H1 (cell line): ENCODE results near the gene SH2D1A. TPM values are rescaled to one million over a fixed set of nuclear protein-coding genes. Genes with fewer than 3 reads are reported as not detected.

ENCODE experiments used
- CTCF ChIA-PET: fragments of 300-600 bp; sonication (Branson Sonifier 250); formaldehyde crosslinking; loops from one replicate; lab custom pipeline; 2021; ENCODE audit not compliant: partially characterized antibody; lab: Charles Lee
- POLR2A ChIA-PET: fragments of 300-600 bp; sonication (Branson Sonifier 250); formaldehyde crosslinking; loops from one replicate; lab custom pipeline; 2021; ENCODE audit warnings: inconsistent platforms; ENCODE audit not compliant: partially characterized antibody; lab: Charles Lee
- DNase-seq, 2 experiments: peaks; one replicate each; pipeline versions ENCODE4 v3.0.0 to v3.0.0-alpha.2; 2010 to 2022; ENCODE audit warnings: low spot score in 2 of 2, low read depth in 1 of 2, mixed read lengths in 1 of 2
- FAIRE-seq: peaks from 2 replicates; lab custom pipeline; 2011; peaks lifted over from hg19 to GRCh38; lab: Jason Lieb, UNC
- H2AFZ ChIP-seq: 2 replicates; pipeline ENCODE4 v1.8.1; 2012; ENCODE audit warnings: low read length, inconsistent platforms
- H2AK5ac ChIP-seq: 2 replicates; pipeline ENCODE4 v1.6.1; 2013; ENCODE audit warnings: low read depth, low read length
- H2BK120ac ChIP-seq: replicated peaks from 2 replicates; pipeline ENCODE3; 2013; ENCODE audit warnings: low read depth, low read length, inconsistent platforms
- H2BK12ac ChIP-seq: 2 replicates; pipeline ENCODE4 v1.6.1; 2013; ENCODE audit warnings: low read depth, low read length
- H2BK15ac ChIP-seq: 2 replicates; pipeline ENCODE4 v1.6.1; 2013; ENCODE audit warnings: low read length
- H2BK20ac ChIP-seq: 2 replicates; pipeline ENCODE4 v1.6.1; 2013; ENCODE audit warnings: low read length
- H2BK5ac ChIP-seq: 2 replicates; pipeline ENCODE4 v1.6.1; 2013; ENCODE audit warnings: low read depth, low read length
- H3K14ac ChIP-seq: 2 replicates; pipeline ENCODE4 v1.6.1; 2013; ENCODE audit warnings: inconsistent platforms; ENCODE audit not compliant: insufficient read length
- H3K18ac ChIP-seq: 2 replicates; pipeline ENCODE4 v1.6.1; 2013; ENCODE audit warnings: low read length; ENCODE audit errors: extremely low read depth
- H3K23ac ChIP-seq: 2 replicates; pipeline ENCODE4 v1.6.1; 2013; ENCODE audit warnings: inconsistent platforms; ENCODE audit not compliant: insufficient read length
- H3K23me2 ChIP-seq: 2 replicates; pipeline ENCODE4 v1.6.1; 2013; ENCODE audit warnings: low read depth, low read length
- H3K27ac ChIP-seq: 2 replicates; pipeline ENCODE4 v1.6.1; 2011; ENCODE audit warnings: low read depth, low read length, inconsistent platforms
- H3K27me3 ChIP-seq, 4 experiments: replicated peaks in 1 of 4; 1 replicate in 1 of 4; 2 replicates in 3 of 4; pipeline versions ENCODE4 v1.6.1 to v1.8.1; 2011 to 2013; ENCODE audit warnings: low read length in 3 of 4, mild to moderate bottlenecking in 3 of 4, inconsistent platforms in 2 of 4, mixed read lengths in 2 of 4, moderate library complexity in 1 of 4; ENCODE audit not compliant: control insufficient read depth in 3 of 4, insufficient read depth in 3 of 4; ENCODE audit errors: extremely low read depth in 1 of 4
- H3K36me3 ChIP-seq, 4 experiments: 2 replicates each; pipeline versions ENCODE4 v1.6.1 to v1.8.1; 2011 to 2013; ENCODE audit warnings: mild to moderate bottlenecking in 4 of 4, low read length in 3 of 4, moderate library complexity in 2 of 4, control low read depth in 1 of 4, inconsistent platforms in 1 of 4; ENCODE audit not compliant: insufficient read depth in 4 of 4, control insufficient read depth in 2 of 4
- H3K4ac ChIP-seq: replicated peaks from 2 replicates; pipeline ENCODE3; 2013; ENCODE audit warnings: low read length, low read depth, mixed read lengths, inconsistent platforms; ENCODE audit not compliant: insufficient read length
- H3K4me1 ChIP-seq, 4 experiments: replicated peaks in 1 of 4; 1 replicate in 1 of 4; 2 replicates in 3 of 4; pipeline versions ENCODE4 v1.6.1 to v1.8.1; 2011 to 2013; ENCODE audit warnings: low read length in 3 of 4, inconsistent platforms in 2 of 4, mixed read lengths in 1 of 4; ENCODE audit not compliant: insufficient read depth in 4 of 4, control insufficient read depth in 3 of 4
- H3K4me2 ChIP-seq, 2 experiments: 2 replicates each; pipeline versions ENCODE4 v1.6.1 to v1.8.1; 2011 to 2013; ENCODE audit warnings: low read depth in 2 of 2, low read length in 2 of 2, control low read depth in 1 of 2, inconsistent platforms in 1 of 2, mild to moderate bottlenecking in 1 of 2; ENCODE audit not compliant: insufficient read depth in 1 of 2
- H3K4me3 ChIP-seq, 4 experiments: fragments of 200-600, 300-600 bp in 1 of 4; sonication (generic), shearing (Covaris generic), sonication (Bioruptor Twin) in 1 of 4; 2 replicates each; pipeline versions ENCODE4 v1.5.1 to v1.8.1; 2011 to 2016; ENCODE audit warnings: low read length in 4 of 4, low read depth in 3 of 4, control low read depth in 2 of 4, inconsistent platforms in 2 of 4, mild to moderate bottlenecking in 2 of 4, mixed read lengths in 1 of 4, moderate library complexity in 1 of 4; ENCODE audit not compliant: insufficient read depth in 2 of 4; ENCODE audit errors: extremely low read depth in 1 of 4
- H3K56ac ChIP-seq: replicated peaks from 2 replicates; pipeline ENCODE3; 2013; ENCODE audit warnings: low read depth, mild to moderate bottlenecking, mixed read lengths, low read length, inconsistent platforms; ENCODE audit not compliant: insufficient read length
- H3K79me1 ChIP-seq: 2 replicates; pipeline ENCODE4 v1.6.1; 2013; ENCODE audit warnings: low read depth, low read length, control low read depth
- H3K79me2 ChIP-seq, 2 experiments: 2 replicates each; pipeline versions ENCODE4 v1.6.1 to v1.8.1; 2012 to 2013; ENCODE audit warnings: low read length in 2 of 2, mild to moderate bottlenecking in 2 of 2, inconsistent platforms in 1 of 2; ENCODE audit not compliant: insufficient read depth in 2 of 2, control insufficient read depth in 1 of 2
- H3K9ac ChIP-seq, 4 experiments: replicated peaks in 1 of 4; 1 replicate in 1 of 4; 2 replicates in 3 of 4; pipeline versions ENCODE4 v1.6.1 to v1.8.1; 2011 to 2013; ENCODE audit warnings: low read depth in 3 of 4, low read length in 3 of 4, control low read depth in 2 of 4, mild to moderate bottlenecking in 2 of 4, moderate library complexity in 2 of 4, inconsistent platforms in 1 of 4; ENCODE audit errors: extremely low read depth in 1 of 4
- H3K9me3 ChIP-seq, 2 experiments: 2 replicates each; pipeline versions ENCODE4 v1.6.1 to v1.8.1; 2012 to 2013; ENCODE audit warnings: mild to moderate bottlenecking in 2 of 2, moderate library complexity in 2 of 2, control low read depth in 1 of 2, inconsistent platforms in 1 of 2, low read depth in 1 of 2, low read length in 1 of 2, mixed read lengths in 1 of 2; ENCODE audit not compliant: insufficient read depth in 2 of 2
- H4K20me1 ChIP-seq, 2 experiments: replicated peaks in 1 of 2; 2 replicates each; pipeline versions ENCODE3 to v1.8.1; 2011 to 2013; ENCODE audit warnings: inconsistent platforms in 2 of 2, low read length in 2 of 2, mild to moderate bottlenecking in 1 of 2; ENCODE audit not compliant: insufficient read depth in 2 of 2, control insufficient read depth in 1 of 2
- H4K5ac ChIP-seq: 2 replicates; pipeline ENCODE4 v1.6.1; 2013; ENCODE audit warnings: low read length, low read depth, mixed read lengths, inconsistent platforms; ENCODE audit not compliant: insufficient read length
- H4K8ac ChIP-seq: 2 replicates; pipeline ENCODE4 v1.8.0; 2013; ENCODE audit warnings: mild to moderate bottlenecking, moderate library complexity, low read length, inconsistent platforms; ENCODE audit not compliant: insufficient read depth; ENCODE audit errors: extremely low read depth
- H4K91ac ChIP-seq: replicated peaks from 2 replicates; pipeline ENCODE3; 2013; ENCODE audit warnings: low read length, mixed read lengths, inconsistent platforms; ENCODE audit not compliant: insufficient read length
- POLR2A ChIP-seq, 2 experiments: IDR thresholded peaks; 1 replicate in 1 of 2; 2 replicates in 1 of 2; pipeline ENCODE4 v1.6.1; 2011; ENCODE audit warnings: low read depth in 2 of 2, low read length in 2 of 2, mild to moderate bottlenecking in 2 of 2; ENCODE audit errors: control extremely low read depth in 1 of 2
- WGBS, 2 experiments: shearing (Covaris generic) in 1 of 2; methylation state at CpG; one replicate each; pipeline versions ENCODE4 v1.1.6 to v1.1.7; 2013 to 2015; ENCODE audit warnings: low lambda C conversion rate in 2 of 2, mixed read lengths in 2 of 2, inconsistent platforms in 1 of 2, low coverage in 1 of 2, missing lambda C conversion rate in 1 of 2; ENCODE audit not compliant: insufficient replicate concordance in 2 of 2, insufficient coverage in 1 of 2, insufficient read length in 1 of 2; ENCODE audit errors: extremely low coverage in 1 of 2, missing lambda C conversion rate in 1 of 2; 5-methylcytosine and 5-hydroxymethylcytosine counted together
- polyA plus RNA-seq, 7 experiments: library from polyadenylated mRNA; depleted of rRNA in 3 of 7; stranded (reverse) in 5 of 7; unstranded in 2 of 7; fragments of >200 nt in 5 of 7; fragments of 200-250 nt in 2 of 7; gene quantifications; 1 replicate in 5 of 7; 2 replicates in 1 of 7; 4 replicates in 1 of 7; pipeline versions ENCODE4 v1.2.1 to v1.2.3, GENCODE V29; 2011 to 2013; ENCODE audit warnings: missing spikeins in 2 of 7, mixed read lengths in 2 of 7
- total RNA-seq: library from RNA; stranded (reverse); fragmentation: NEBNext Ultra II Directional; extraction: Animal tissue kit (Norgen Biotek cat#: 25700); gene quantifications from 2 replicates; pipeline ENCODE4 v1.2.1, GENCODE V29; 2021

The SH2D1A gene
- total and polyA plus RNA-seq, 2 of the 8 experiments (the other 6 are each of a cell fraction or from before 2014, with no cell fraction given), result not detected

DNA sequence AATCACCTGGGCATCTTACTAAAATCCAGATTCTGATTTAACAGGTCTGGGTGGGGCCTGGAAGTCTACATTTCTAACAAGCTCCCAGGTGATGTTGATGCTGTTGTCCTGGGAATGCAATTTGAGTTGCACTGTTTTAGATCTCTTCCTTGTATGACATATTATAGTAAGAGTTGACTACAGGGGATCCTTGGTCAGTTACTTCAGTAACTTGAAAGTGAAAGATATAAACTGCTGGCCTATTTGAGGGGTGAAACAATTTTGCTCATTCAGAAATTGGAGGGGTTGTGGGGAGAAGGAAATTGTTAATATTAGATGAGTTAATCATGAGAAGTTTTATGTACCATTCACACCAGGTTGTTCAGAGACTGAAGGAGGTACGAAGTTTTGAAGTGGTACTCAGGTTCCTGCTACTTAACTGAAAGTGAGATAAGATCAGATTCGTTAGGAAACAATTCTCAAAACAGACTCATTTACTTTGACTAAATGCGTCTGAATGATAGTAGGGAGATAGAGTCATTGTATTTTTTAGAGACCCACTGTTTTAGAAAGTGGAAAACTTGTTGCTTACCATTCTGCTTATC is 12.5 kb downstream of the SH2D1A start:
- Histone ChIP-seq H3K23me2 (no peaks in the 10 kb centered on the region), H3K9ac (no peak overlapping the region), H4K91ac (no peak overlapping the region), H2BK15ac (no peak overlapping the region), H3K4ac (no peak overlapping the region), H2AFZ (no peak overlapping the region), H3K27me3 (no peaks in the 10 kb centered on the region), H3K9me3 (no peaks in the 10 kb centered on the region), H4K5ac (no peak overlapping the region), H3K79me2 (no peaks in the 10 kb centered on the region), H2BK20ac (no peak overlapping the region), H2BK5ac (no peak overlapping the region), H3K36me3 (no peaks in the 10 kb centered on the region), H3K27ac (no peak overlapping the region), H3K79me1 (no peaks in the 10 kb centered on the region), H4K8ac (no peak overlapping the region), H2BK12ac (no peak overlapping the region), H3K4me1 (no peaks in the 10 kb centered on the region), H3K18ac (no peak overlapping the region), H3K23ac (no peak overlapping the region), H3K14ac (no peak overlapping the region), H2AK5ac (no peak overlapping the region), H3K56ac (no peak overlapping the region), H3K4me2 (no peak overlapping the region), H4K20me1 (no peaks in the 10 kb centered on the region), H2BK120ac (no peak overlapping the region), H3K4me3 (no peak overlapping the region)
- no peak for DNase-seq
- 80% methylated on average over 3 of the region's 3 CpGs; no CpG with 5 or more reads in 1 of the 2 experiments for WGBS, 2 experiments
- FAIRE-seq, result peak; percentile 71
- POLR2A ChIA-PET, result no interaction called here
- CTCF ChIA-PET, result no interaction called here
- TF ChIP-seq POLR2A (IDR thresholded peaks at IDR 0.05; ENCODE audit: control extremely low read depth in 1 of 2, low read depth in 2 of 2, low read length in 2 of 2), result no peak
